ENCODE measurements around the gene HES5.
"Not testable (repeated sequence)": the region's sequence is repeated elsewhere in the genome, so short reads cannot be mapped to it uniquely, and the experiment has no call there.

HES5 gene

DNA sequence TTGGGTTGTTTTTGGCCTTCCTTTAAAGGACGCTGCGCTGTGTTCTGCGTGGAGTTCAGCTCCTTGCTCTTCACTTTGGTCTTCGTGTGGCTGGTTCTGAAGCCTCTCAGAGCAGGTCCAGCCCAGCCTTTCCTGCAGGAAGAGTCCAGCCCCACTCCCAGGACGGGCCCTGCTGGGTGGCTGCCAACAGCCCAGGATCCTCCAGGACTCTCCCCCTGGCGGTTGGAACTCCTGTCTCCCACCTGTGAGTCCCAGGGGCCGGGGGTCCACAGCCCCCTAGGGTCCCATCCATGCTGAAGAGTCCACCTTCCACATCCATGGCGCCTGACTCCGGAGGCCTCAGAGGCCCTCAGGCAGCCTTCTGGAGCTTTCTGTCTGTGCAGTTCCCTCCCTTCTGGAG lies 21.5 kb upstream of the HES5 start:
- H3K18ac ChIP-seq (ENCODE audit: low read depth in 1 of 2, low read length in 2 of 2); H3K4me3 ChIP-seq (ENCODE audit: insufficient read depth in 1 of 2, low read depth in 1 of 2, low read length in 2 of 2); H4K8ac ChIP-seq (ENCODE audit: low read length); H3K27me3 ChIP-seq (ENCODE audit: control insufficient read depth in 1 of 2, insufficient read depth in 1 of 2, low read length in 2 of 2); DNase-seq; H2BK15ac ChIP-seq (ENCODE audit: low read depth, poor library complexity, severe bottlenecking); H3K14ac ChIP-seq (ENCODE audit: low read length in 2 of 2); H2AK5ac ChIP-seq (ENCODE audit: low read length, severe bottlenecking); H3K9ac ChIP-seq (ENCODE audit: low read length); H2BK120ac ChIP-seq (ENCODE audit: low read depth, low read length); H2BK5ac ChIP-seq (ENCODE audit: low read depth, low read length, poor library complexity, severe bottlenecking); H2BK12ac ChIP-seq (ENCODE audit: low read length in 2 of 2); H2AFZ ChIP-seq (ENCODE audit: low read depth, low read length); H3K4ac ChIP-seq (ENCODE audit: low read depth in 1 of 2, low read length in 2 of 2); H3K23ac ChIP-seq (ENCODE audit: low read length in 2 of 2); H3K27ac ChIP-seq (ENCODE audit: low read length, poor library complexity, severe bottlenecking); H4K91ac ChIP-seq (ENCODE audit: low read length); H3K36me3 ChIP-seq (ENCODE audit: control insufficient read depth in 1 of 2, insufficient read depth in 2 of 2, low read depth in 1 of 2, low read length in 2 of 2); H3K4me2 ChIP-seq (ENCODE audit: low read length, poor library complexity, severe bottlenecking); H3K9me3 ChIP-seq (ENCODE audit: control insufficient read depth, low read length); H3K79me1 ChIP-seq (replicated peaks; ENCODE audit: low read length, poor library complexity, severe bottlenecking): not testable (repeated sequence)
- 74% methylated on average over 7 of the region's 9 CpGs for WGBS
- H3K4me1 ChIP-seq (ENCODE audit: control insufficient read depth, insufficient read depth, low read depth, low read length), result peaks cover 46% of the 10 kb centered on the region

DNA sequence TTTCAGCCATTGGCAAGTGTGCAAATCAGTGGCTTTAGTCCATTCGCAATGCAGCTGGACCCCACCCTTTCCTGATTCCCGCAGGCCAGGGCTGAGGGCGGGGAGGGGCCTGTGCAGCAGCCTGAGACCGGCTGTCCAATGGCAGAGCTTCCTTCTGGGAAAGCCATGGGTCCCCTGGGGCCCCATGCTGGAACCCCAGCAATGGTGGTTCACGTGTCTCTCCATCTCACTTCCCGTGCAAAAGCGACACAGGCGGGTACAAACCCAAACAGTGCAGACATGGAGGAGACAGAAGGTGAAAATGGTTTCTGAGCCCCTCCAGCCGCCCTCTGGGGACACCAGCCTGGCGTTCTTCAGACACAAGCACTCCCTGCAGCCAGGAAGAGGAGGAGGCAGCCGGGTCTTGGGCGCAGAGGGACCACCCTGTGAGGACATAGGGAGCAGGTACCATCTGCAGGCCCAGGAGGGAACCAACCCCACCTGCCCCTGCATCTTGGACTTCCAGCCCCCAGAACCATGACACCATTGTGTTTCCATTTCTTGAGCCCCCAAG lies 20.3 kb upstream of the HES5 start:
- not testable (repeated sequence) for H4K8ac ChIP-seq (ENCODE audit: low read length); H3K27me3 ChIP-seq (ENCODE audit: control insufficient read depth in 1 of 2, insufficient read depth in 1 of 2, low read length in 2 of 2); H3K14ac ChIP-seq (ENCODE audit: low read length in 2 of 2); H3K36me3 ChIP-seq (ENCODE audit: control insufficient read depth in 1 of 2, insufficient read depth in 2 of 2, low read depth in 1 of 2, low read length in 2 of 2); H2BK12ac ChIP-seq (ENCODE audit: low read length in 2 of 2); H3K27ac ChIP-seq (ENCODE audit: low read length, poor library complexity, severe bottlenecking); H2BK5ac ChIP-seq (ENCODE audit: low read depth, low read length, poor library complexity, severe bottlenecking); DNase-seq; H2BK15ac ChIP-seq (ENCODE audit: low read depth, poor library complexity, severe bottlenecking); H2BK120ac ChIP-seq (ENCODE audit: low read depth, low read length); H4K91ac ChIP-seq (ENCODE audit: low read length); H2AFZ ChIP-seq (ENCODE audit: low read depth, low read length); H3K23ac ChIP-seq (ENCODE audit: low read length in 2 of 2); H3K4me3 ChIP-seq (ENCODE audit: insufficient read depth in 1 of 2, low read depth in 1 of 2, low read length in 2 of 2); H3K79me1 ChIP-seq (replicated peaks; ENCODE audit: low read length, poor library complexity, severe bottlenecking); H3K9ac ChIP-seq (ENCODE audit: low read length); H3K4ac ChIP-seq (ENCODE audit: low read depth in 1 of 2, low read length in 2 of 2); H3K9me3 ChIP-seq (ENCODE audit: control insufficient read depth, low read length); H3K18ac ChIP-seq (ENCODE audit: low read depth in 1 of 2, low read length in 2 of 2); H3K4me2 ChIP-seq (ENCODE audit: low read length, poor library complexity, severe bottlenecking); H2AK5ac ChIP-seq (ENCODE audit: low read length, severe bottlenecking)
- peaks cover 43% of the 10 kb centered on the region for H3K4me1 ChIP-seq (ENCODE audit: control insufficient read depth, insufficient read depth, low read depth, low read length)
- WGBS, result 86% methylated on average over 10 of the region's 12 CpGs

DNA sequence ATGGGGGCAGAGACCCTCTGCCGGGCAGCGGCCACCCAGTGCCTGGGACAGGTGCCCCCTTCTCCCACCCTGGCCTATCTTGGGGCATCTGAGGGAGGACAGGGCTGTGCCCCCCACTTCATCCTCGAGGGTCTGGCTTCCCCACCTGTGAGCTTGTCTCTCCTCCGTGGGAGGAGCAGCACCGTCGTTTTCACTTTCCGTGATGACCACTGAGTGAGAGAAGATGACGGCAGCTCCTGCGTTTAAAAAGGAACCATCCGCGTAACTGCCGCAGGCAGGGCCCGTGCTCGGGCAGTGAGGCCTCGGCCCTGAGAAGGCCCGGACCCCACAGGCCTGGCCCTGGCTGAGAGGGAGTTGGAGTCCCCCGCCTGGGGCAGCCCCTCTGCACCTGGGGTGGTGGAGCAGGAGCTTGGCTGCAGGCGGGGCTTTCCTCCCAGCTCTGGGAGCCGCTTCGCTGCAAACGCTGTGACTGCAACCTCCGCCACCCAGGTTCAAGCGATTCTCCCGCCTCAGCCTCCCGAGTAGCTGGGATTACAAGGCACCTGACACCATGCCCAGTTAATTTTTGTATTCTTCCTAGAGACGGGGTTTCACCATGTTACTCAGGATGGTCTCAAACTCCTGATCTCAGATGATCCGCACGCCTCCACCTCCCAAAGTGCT lies 19.4 kb upstream of the HES5 start:
- not testable (repeated sequence) for H3K23ac ChIP-seq (ENCODE audit: low read length in 2 of 2); H3K4me3 ChIP-seq (ENCODE audit: insufficient read depth in 1 of 2, low read depth in 1 of 2, low read length in 2 of 2); H4K8ac ChIP-seq (ENCODE audit: low read length); H2BK15ac ChIP-seq (ENCODE audit: low read depth, poor library complexity, severe bottlenecking); H3K18ac ChIP-seq (ENCODE audit: low read depth in 1 of 2, low read length in 2 of 2); H3K14ac ChIP-seq (ENCODE audit: low read length in 2 of 2); H3K9me3 ChIP-seq (ENCODE audit: control insufficient read depth, low read length); H2AFZ ChIP-seq (ENCODE audit: low read depth, low read length); H2BK120ac ChIP-seq (ENCODE audit: low read depth, low read length); H4K91ac ChIP-seq (ENCODE audit: low read length); H2AK5ac ChIP-seq (ENCODE audit: low read length, severe bottlenecking); H3K4ac ChIP-seq (ENCODE audit: low read depth in 1 of 2, low read length in 2 of 2); H2BK12ac ChIP-seq (ENCODE audit: low read length in 2 of 2); H2BK5ac ChIP-seq (ENCODE audit: low read depth, low read length, poor library complexity, severe bottlenecking); H3K36me3 ChIP-seq (ENCODE audit: control insufficient read depth in 1 of 2, insufficient read depth in 2 of 2, low read depth in 1 of 2, low read length in 2 of 2); DNase-seq; H3K27ac ChIP-seq (ENCODE audit: low read length, poor library complexity, severe bottlenecking); H3K4me2 ChIP-seq (ENCODE audit: low read length, poor library complexity, severe bottlenecking); H3K79me1 ChIP-seq (replicated peaks; ENCODE audit: low read length, poor library complexity, severe bottlenecking); H3K27me3 ChIP-seq (ENCODE audit: control insufficient read depth in 1 of 2, insufficient read depth in 1 of 2, low read length in 2 of 2)
- Histone ChIP-seq H3K4me1 (ENCODE audit: control insufficient read depth, insufficient read depth, low read depth, low read length) (peaks cover 43% of the 10 kb centered on the region), H3K9ac (ENCODE audit: low read length) (peak overlapping the region; percentile 80)
- 94% methylated on average over 22 of the region's 28 CpGs for WGBS

DNA sequence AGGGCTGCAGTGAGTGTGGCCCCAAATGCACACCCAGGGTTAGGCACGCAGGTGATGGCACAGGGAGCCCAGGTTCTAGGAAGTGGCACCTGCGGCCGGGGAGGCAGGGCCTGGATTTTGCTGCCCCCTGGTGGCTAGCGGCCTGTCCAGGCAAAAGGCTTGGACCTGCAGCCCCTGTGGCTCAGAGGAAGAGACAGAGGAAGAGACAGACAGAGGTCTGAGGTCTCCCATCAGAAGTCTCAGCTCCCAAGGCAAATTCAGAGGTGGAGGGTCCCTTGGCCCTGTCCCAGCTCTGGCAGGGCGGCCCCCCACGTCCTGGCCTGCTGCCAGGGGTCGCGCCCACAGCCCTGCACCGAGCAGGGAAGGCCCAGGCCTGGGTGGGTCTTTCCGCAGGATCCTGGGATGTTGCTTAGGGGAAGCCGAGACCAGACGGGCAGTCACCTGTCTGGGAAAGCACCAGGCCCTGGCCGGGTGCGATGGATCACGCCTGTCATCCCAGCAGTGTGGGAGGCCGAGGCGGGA lies 18.1 kb upstream of the HES5 start:
- H3K4me2 ChIP-seq (ENCODE audit: low read length, poor library complexity, severe bottlenecking), result peak overlapping the region; percentile 85
- H2BK120ac ChIP-seq (ENCODE audit: low read depth, low read length), result no peak overlapping the region
- peak; percentile 63 for DNase-seq
- H2BK15ac ChIP-seq (ENCODE audit: low read depth, poor library complexity, severe bottlenecking), result no peak overlapping the region
- H2BK5ac ChIP-seq (ENCODE audit: low read depth, low read length, poor library complexity, severe bottlenecking), result no peak overlapping the region
- H4K8ac ChIP-seq (ENCODE audit: low read length), result no peak overlapping the region
- H3K14ac ChIP-seq (ENCODE audit: low read length in 2 of 2), result no peak overlapping the region
- H3K9ac ChIP-seq (ENCODE audit: low read length), result peak overlapping the region; percentile 80
- no peak overlapping the region for H2BK12ac ChIP-seq (ENCODE audit: low read length in 2 of 2)
- H2AFZ ChIP-seq (ENCODE audit: low read depth, low read length), result no peak overlapping the region
- WGBS, result 49% methylated on average over 17 of the region's 17 CpGs
- H3K9me3 ChIP-seq (ENCODE audit: control insufficient read depth, low read length), result no peaks in the 10 kb centered on the region
- peak overlapping the region in 1 of 2 experiments; percentile 53 for H3K4me3 ChIP-seq (ENCODE audit: insufficient read depth in 1 of 2, low read depth in 1 of 2, low read length in 2 of 2)
- no peak overlapping the region for H3K18ac ChIP-seq (ENCODE audit: low read depth in 1 of 2, low read length in 2 of 2)
- H3K4me1 ChIP-seq (ENCODE audit: control insufficient read depth, insufficient read depth, low read depth, low read length), result peaks cover 51% of the 10 kb centered on the region
- peak overlapping the region in 1 of 2 experiments; percentile 16 for H3K4ac ChIP-seq (ENCODE audit: low read depth in 1 of 2, low read length in 2 of 2)
- no peak overlapping the region for H3K27ac ChIP-seq (ENCODE audit: low read length, poor library complexity, severe bottlenecking)
- H3K27me3 ChIP-seq (ENCODE audit: control insufficient read depth in 1 of 2, insufficient read depth in 1 of 2, low read length in 2 of 2), result peaks cover 0 to 10% of the 10 kb centered on the region in 2 experiments
- no peak overlapping the region for H3K23ac ChIP-seq (ENCODE audit: low read length in 2 of 2)
- H3K36me3 ChIP-seq (ENCODE audit: control insufficient read depth in 1 of 2, insufficient read depth in 2 of 2, low read depth in 1 of 2, low read length in 2 of 2), result no peaks in the 10 kb centered on the region
- no peak overlapping the region for H2AK5ac ChIP-seq (ENCODE audit: low read length, severe bottlenecking)
- H3K79me1 ChIP-seq (replicated peaks; ENCODE audit: low read length, poor library complexity, severe bottlenecking), result no peaks in the 10 kb centered on the region
- H4K91ac ChIP-seq (ENCODE audit: low read length), result no peak overlapping the region

All from mesenchymal stem cell (in vitro differentiated cells and primary cell).